GM19099 (cell line): ENCODE results near the gene FEM1C.

Source experiments
- POLR2A ChIP-seq: IDR thresholded peaks from 3 replicates; pipeline ENCODE4 v1.6.1; 2011; ENCODE audit warnings: low read depth; ENCODE audit not compliant: insufficient read length; ENCODE audit errors: extremely low read depth

FEM1C gene

DNA sequence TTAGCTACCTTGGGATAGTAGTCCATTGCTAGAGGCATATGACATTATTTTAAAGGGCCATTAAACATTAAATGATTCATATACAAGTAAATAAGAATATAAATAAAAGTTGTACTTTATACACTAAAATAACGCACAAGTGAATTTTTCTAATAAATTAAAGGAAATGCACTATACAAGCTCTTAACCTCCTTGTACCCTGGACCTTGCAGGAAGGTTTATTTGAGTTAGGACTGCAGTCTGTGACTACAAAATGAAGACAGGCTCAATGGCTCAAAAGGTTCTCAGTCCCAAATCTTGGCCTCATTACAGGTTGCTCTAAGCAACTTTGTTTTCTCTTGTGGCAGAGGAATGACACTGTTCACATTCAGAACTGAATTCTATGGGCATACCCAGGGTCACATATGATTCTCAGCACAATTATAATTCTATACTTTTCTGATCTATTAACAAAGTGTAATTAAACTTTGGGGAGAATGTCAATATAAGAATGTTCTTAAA is 34.4 kb downstream of the FEM1C start:
- TF ChIP-seq POLR2A: no peak

GRCh38 chr5:115509547-115509946 is 35.0 kb downstream of the FEM1C start:
- no peak for TF ChIP-seq POLR2A

DNA sequence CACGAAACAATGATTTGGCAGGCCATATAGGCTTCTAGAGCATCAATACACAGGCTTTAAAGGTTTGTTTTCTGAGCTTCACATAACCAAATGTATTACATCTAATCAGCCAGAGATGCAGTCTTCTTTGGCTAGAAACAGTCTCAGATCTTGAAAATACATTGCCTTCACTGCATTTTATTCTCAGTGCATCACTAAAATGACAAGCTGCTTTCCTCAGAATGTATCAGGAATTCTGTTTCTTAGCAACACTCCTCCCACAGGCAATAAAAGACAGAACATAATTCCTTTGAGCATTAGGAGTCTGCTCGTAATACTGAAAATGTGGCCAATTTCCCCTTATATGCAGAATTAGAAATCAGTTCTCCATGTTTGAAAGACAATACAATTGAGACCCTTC is 36.9 kb downstream of the FEM1C start:
- TF ChIP-seq POLR2A: no peak

DNA sequence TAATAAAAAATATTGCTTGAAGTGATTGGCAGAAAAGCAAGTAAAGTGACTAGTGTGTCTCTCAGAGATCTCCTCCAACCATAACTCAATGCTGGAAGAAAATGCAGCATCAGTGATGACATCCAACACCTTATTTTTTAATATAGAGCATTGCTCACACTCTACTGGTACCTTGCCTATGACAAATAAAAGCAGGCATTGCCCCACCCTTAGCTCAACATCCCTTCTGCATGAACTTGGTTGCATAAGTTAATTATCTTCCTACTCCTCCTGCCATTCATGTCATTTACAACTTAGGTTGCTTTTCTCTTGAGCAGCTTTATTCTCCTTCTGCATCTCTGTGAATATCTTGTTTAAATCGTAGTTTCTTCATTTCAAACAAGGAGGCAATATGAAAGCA is 41.2 kb downstream of the FEM1C start:
- no peak for TF ChIP-seq POLR2A

GRCh38 chr5:115501464-115502210 is 42.9 kb downstream of the FEM1C start:
- no peak for TF ChIP-seq POLR2A

- TF ChIP-seq POLR2A: no peak
These were observed 44.4 kb downstream of the FEM1C start for GRCh38 chr5:115500225-115500624.

DNA sequence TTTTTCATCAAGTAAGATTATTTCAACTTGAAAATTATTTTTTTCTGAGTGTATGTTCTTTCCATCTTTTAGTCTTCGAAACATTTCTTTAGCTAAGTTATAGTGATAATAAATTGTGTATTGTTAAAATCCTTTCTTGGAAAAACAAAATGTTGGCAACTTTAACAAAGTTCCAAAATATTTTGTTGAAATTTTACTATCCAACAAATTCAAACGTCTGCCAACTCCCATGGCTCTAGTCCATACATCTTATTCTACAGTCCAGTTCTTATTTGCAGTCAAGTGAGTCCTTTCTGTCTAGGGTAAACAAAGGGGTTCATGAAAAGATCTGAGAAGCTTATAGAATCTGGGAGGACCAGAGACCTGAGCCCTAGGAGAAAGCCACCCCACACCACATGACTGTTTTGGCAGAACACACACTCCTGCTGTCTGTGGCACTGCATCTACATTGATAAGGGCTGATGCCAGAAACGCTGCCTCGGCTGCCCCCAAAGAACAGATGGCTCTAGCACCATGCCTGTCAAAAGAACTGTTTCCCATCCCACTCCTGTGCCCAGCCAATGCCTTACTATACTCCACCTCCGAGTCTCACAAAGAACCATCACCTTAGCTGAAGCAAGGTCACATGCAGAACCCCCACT is 47.5 kb downstream of the FEM1C start:
- TF ChIP-seq POLR2A: no peak

DNA sequence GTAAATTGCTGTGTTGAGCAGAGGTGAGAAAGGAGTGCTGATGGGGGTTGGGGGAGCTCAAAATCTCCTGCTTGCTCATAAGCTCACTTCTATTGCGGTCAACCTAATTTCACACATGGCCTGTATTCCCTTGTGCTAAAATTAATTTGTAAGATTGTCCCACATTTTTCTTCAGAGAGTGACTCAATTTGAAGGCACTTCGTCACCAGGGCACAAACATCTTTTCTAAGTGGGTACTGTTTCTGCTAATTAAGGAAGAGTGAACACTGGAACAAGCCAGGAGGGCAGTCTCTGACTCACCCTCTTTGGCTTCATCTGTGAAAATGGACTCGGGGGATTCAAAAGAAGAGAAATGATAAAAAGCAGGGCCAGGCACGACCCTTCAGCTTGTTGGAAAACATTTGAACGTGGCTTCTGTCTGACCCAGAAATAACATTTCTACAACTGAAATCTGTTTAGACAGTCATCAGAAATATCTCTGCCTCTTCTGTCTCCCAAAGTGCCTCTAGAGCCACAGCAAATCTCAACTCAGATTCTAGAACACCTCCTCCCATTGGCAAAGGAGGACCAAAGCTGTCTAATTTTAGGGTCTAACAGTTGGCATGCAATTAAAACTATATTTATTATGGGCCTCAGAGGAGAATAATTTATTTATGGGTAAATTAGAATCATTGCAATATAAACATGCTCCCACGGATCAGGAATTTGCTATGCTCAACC is 49.8 kb downstream of the FEM1C start:
- no peak for TF ChIP-seq POLR2A

GRCh38 chr5:115490596-115490995 is 54.0 kb downstream of the FEM1C start:
- TF ChIP-seq POLR2A: no peak

GRCh38 chr5:115489733-115490132 is 54.8 kb downstream of the FEM1C start:
- TF ChIP-seq POLR2A: no peak

GRCh38 chr5:115487756-115488155 is 56.8 kb downstream of the FEM1C start:
- TF ChIP-seq POLR2A: no peak

- no peak for TF ChIP-seq POLR2A
These were observed 57.4 kb downstream of the FEM1C start for GRCh38 chr5:115487168-115487567.

DNA sequence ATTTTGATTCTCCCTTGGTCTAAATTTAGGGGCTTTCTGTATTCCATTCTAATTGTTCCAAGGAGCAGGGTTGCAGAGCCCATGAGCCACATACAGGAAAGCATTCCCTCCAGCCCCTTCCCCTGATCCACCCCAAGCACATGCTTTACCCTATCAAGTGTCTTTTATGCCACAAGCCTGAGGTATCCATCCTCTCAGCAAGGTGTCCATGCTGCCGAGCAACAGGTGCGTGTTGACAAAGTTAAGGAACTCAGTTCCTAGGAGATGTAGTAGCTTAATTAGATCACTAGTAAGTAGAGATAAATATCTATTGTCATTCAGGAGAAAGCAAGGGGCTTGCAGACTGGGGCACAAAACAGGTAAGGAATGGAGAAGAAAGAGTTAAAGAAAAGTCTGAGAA is 57.8 kb downstream of the FEM1C start:
- no peak for TF ChIP-seq POLR2A

GRCh38 chr5:115484368-115484767 is 60.2 kb downstream of the FEM1C start:
- no peak for TF ChIP-seq POLR2A

GRCh38 chr5:115480900-115481299 is 63.7 kb downstream of the FEM1C start:
- TF ChIP-seq POLR2A: no peak

- TF ChIP-seq POLR2A: no peak
These were observed 64.3 kb downstream of the FEM1C start for GRCh38 chr5:115480271-115480670.
